GM21717 (cell line): ENCODE measurements around the gene ZMYM4.
"Not testable (repeated sequence)": the region's sequence is repeated elsewhere in the genome, so short reads cannot be mapped to it uniquely, and the experiment has no call there.

Experiments
- ATAC-seq: cut with Tn5 transposase; IDR thresholded peaks from one replicate; pipeline ENCODE4 v1.9.1; 2021; ENCODE audit warnings: mild to moderate bottlenecking, moderate library complexity; ENCODE audit not compliant: unreplicated experiment

ZMYM4 gene

DNA sequence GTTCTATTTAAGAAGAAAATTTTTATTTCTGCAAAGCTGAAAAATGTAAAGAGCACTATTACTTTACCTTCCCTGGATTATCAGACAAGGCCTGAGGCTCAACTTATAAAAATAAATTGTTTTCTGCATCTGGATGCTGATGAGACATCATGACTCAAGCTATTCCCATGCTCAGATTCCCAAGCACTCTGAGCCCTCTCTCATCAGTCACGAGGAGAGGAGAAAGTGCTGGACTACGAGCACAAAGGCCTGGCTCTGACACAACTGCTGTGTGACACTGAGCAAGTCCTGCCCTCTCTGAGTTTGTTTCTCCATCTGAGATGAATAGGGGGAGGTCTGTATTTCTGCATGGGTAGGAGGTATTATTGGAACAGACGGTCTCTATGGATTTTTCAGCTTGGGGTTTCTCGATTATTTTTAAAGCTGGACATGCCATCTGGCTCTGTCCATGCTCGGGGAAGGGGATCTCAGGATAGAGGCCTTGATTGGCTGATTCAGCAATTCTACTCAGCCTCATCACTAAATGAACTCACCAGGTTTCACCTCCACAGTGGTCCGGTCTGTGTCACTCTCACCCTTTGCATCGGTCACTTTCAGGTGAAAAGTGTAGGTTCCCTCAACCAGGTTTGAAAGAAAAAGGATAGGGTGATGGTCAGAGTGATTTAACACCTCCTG, 181.0 kb downstream of the ZMYM4 start:
- no peak for ATAC-seq

DNA sequence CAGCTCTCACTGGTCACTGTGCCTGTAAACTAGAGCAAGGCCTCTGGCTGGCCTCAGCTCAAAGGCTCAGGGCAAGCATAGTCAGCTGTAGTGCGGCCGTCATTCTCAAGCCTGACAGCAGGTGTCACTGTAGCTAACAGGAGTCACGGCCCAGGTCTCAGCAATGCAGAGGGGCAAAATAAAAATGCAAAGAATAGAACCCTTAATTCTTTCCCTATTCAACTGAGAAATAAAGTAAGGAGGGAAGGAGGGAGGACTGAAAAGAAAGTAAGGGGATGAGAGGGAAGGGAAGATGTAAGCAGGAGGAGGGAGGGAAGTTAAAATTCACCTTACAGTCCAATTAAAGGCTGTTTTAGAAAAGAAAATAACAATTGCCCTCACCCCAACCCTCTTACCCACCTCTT, 182.6 kb downstream of the ZMYM4 start:
- peak; percentile 55 for ATAC-seq

DNA sequence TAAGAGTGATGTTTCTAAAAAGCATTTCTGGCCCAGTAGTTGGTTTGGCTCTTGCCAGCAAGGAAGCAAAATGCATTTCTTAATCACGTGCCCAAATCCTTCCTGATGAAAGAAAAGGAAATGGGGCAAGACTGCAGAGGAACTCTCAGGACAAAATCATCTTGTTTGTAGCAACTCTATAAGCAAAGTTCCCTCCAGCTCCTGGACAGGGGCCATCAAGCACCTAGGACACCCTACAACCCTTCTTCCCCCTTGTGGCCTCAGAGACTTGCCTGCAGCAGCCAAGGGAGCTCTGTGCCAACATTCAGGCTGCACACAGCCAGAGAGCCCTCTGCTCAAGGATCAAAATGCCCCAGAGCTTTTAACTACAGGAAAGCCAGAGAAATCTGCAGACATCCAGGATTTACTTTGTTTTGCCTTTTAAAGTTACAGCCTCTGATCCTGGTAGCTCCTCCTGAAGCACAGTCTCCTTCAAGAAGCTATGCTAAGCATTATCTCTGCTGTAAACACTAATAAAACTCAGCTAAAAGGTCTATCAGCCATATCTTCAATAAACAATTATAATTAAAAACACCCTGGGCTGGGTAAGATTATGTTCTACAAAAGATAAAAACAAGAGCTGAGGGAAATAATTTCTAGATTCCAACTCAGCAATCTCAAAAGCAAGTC, 183.7 kb downstream of the ZMYM4 start:
- ATAC-seq: no peak

DNA sequence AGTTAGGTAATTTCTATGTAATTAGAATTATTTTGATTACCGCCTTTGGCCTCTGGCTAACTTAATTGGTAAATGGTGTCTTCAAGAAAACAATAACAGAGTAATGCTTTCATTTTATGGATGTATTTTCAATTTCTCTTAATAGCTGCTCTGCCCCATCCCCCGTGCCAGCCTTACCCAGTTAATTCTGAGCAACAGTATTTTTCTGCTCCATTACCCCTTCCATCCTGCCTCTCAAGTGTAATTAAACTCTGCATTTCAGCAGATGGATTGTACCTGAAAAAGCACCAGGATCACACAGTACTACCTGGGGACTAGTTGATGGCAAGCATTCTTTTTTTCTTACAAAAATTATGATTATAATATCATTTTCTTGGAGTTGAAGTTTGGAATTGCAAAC, 184.5 kb downstream of the ZMYM4 start:
- ATAC-seq: no peak

DNA sequence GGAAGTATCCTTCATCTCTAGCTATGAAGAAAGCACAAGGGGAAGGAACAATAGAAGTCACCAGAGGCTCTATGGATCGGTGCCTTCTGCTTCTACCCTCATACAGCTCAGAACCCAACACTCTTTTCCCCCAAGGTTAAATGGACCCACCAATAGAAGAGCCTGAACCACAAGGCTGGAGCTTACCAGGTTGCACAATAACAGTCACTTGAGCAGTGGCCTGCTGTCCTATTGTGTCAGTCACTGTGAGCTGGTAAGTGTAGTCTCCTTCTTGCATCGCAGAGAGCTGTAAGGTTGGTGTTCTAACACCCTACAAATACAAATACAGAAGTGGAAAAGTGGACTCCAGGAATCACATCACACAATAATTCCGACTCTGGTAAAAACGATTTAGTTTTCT, 185.7 kb downstream of the ZMYM4 start:
- ATAC-seq: no peak

DNA sequence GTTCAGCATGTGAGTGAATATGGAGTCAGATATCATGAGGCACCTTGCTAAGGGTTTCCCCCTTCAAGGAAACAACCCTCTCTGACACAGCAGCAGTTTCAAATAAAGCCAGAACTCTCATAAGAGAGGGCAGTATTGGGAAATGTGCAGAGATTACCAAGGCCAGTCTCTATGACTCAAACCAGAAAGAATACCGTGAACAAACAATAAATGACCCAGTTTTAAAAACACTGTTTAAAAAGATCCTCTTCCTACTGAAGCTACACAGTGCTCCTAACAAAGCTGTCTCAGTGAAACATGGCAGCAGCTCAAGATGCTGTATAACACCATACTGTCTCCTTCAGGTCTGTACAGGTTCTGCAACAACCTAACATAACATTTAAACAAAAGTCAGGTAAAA, 186.1 kb downstream of the ZMYM4 start:
- ATAC-seq: no peak

DNA sequence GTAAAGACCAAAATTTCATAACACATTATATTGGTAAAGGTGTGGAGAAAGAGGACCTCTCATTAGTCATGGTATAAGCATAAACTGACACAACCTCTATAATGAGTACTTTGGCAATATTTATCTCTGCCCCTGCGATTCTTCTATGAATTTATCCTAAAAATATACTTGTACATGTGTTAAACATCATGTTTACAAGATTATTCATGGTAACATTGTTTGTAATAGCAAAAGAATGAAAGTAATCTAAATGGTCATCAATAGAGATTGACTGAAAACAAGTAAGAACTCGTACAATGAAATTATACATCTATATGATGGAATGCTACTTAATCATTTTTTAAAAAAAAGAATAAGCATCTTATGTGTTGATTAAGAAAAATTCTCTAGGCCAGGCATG, 192.3 kb downstream of the ZMYM4 start:
- ATAC-seq: no peak

DNA sequence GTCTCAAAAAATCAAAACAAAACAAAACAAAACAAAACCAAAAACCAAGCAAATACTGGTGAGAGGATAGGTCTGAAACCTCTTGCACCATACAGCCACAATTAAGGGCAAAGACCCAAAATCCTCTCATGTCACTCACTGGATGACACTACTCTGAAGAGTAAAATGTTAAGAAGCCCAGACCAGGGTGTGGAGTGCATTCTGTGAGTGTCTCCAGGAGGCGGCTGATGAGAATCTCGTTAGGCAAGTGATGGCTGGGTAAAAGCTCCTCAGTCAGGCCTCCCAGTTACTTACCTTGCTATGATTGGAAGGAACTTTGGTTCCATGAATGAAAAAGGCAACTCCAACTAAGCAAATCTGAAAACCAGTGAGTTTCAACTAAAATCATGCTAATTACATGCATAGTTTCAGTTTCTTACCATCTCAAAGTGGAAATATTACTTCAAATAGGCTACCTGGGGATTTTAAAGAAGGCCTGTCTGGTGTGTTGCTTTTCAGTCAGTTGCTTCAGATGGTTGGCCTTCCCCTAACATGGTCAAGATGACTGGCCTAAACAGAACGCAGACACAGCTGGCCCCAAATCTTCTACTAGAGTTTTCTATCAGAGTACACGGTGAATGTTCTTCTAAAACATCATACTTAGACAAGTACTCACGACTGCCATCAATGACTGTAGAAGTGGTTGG, 193.6 kb downstream of the ZMYM4 start:
- no peak for ATAC-seq

DNA sequence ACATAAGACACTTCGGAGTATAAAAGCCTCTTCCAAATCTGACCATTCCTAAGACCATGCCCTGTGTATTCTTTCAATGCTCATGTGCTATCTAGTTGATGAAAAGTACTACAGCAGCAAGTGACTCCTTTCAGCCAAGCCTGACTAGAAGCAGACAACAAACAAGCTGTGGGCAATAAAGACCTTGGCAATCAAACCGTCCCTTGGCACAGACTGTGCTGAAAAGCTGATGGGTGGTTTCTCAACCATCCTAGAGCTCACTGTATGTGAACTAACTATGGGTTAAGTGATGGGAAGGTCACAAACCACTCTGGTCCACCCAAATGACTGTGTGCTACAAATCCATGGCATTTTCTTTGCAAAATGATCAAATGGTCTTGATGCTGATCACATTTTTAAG, 194.7 kb downstream of the ZMYM4 start:
- ATAC-seq: no peak

DNA sequence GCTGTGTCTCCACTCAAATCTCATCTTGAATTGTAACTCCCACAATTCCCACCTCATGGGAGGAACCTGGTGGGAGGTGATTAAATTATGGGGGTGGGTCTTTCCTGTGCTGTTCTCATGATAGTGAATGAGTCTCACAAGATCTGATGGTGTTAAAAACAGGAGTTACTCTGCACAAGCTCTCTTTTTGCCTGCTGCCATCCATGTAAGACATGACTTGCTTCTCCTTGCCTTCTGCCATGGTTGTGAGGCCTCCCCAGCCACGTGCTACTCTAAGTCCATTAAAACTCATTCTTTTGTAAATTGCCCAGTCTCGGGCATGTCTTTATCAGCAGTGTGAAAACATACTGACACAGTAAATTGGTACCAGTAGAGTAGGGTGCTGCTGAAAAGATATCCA, 195.2 kb downstream of the ZMYM4 start:
- not testable (repeated sequence) for ATAC-seq

DNA sequence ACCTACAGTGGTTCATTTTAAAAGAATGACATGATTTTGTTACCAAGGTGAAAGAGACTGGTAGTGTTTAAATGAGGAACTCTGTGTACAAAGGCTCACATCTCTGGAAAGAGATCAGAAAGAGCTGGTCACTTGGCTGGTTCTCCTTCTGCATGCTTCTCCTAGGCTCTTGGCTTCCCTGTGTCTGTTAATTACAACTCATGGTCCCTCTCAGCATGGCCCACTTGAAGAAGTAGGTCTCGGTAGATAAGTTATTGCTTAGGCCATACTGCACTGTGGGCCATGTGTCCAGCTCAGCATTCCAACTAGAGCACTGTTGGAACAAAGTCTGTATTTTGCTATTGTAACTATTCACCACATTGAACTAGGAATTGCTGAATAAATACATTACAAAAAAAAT, 197.6 kb downstream of the ZMYM4 start:
- no peak for ATAC-seq

DNA sequence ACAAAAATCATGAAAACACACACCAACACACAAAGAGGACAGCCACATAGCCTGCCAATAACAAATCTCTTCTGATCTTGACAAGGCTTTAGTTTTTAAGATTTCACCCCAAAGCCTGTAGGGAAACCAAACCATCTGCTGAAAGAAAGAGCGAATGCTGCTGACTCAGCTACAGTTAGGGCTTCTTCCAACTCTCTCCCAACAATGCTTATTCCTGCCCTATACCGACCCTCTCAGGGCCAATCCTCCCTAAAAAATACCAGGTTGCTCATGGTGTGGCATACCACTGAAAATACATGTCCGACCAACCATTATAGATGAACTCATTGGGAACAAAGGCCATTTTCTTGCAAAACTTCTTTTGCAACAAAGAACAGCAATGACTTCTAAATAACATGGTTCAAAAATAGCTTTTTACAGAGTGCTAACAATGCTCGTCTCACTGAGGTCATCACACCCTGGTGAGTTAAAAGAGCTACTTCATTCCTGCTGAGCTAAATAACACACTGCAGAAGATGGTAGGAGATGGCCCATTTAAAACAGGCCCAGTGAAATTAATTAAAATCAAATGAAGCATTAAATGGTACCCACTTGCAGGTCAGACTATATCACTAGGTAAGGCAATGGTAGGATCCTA, 202.6 kb downstream of the ZMYM4 start:
- ATAC-seq: no peak
